ENCODE measurements around the gene CAMKV.

- TF ChIP-seq CTCF (IDR thresholded peaks at IDR 0.05) (no peak), POLR2A (IDR thresholded peaks at IDR 0.05) (no peak)
These were observed 3.1 kb upstream of the CAMKV start for GRCh38 chr3:49872801-49873281.
